D721Med (cell line): Measurements from ENCODE around the gene PBX2.

Experiments used
- DNase-seq: peaks from one replicate; pipeline ENCODE4 v3.0.0; 2011; ENCODE audit warnings: low spot score; ENCODE audit not compliant: insufficient read length
- FAIRE-seq: peaks from 2 replicates; lab custom pipeline; 2011; peaks lifted over from hg19 to GRCh38; lab: Jason Lieb, UNC
- CTCF ChIP-seq: IDR thresholded peaks from 2 replicates; pipeline ENCODE4 v1.5.1; 2012; ENCODE audit warnings: mild to moderate bottlenecking, control low read depth; ENCODE audit not compliant: insufficient read depth; ENCODE audit errors: missing control alignments

Gene PBX2

DNA sequence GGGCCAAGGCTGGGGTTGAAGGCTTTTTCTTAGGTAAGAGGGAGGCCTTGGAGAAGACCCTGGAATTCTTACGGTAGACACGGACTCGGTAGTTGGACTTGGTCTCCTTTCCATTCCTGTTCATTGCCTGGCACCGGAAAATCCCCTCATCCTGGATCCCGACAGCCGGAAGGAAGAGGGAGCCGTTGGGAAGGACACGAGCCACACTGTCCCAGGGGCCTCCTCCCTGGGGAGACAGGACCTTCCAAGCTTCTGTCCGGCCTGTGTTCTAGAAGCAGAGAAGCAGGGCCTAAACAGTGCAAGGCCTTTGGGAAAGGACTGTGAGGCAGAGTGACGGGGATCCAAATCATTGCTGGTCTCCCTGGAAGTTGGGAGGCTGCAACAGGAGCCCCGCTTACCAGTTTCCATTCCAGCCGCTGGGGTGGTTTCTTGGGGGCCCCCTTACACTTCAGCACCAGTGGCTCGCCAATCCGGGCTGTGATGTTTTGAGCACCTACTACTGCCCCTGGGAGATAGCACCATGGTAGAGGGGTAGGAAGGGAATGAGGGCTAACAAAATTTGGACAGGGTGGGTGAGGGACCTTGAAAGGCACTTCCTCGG lies 6.4 kb downstream of the PBX2 start:
- FAIRE-seq (no peak), DNase-seq (no peak)
- TF ChIP-seq CTCF = no peak

DNA sequence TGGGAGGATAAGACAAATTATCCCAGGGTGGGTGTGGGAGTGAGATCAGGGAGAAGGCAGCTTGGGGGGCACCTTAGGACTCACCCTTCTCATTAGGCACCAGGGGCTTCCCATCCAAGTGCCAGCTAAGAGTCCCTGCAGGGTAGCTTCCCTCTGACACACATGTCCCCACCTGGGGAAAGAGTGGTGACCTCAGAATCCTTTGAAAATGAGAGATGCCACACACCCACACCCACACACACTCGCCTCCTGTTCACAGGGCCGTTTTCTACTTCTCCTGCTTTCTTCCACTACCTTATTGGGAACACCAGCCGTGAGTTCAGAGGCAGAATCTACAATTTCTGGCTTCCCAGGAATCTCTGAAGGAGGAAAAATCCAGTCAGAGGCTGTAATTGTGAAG lies 7.0 kb downstream of the PBX2 start:
- no peak for FAIRE-seq
- no peak for DNase-seq
- TF ChIP-seq CTCF = no peak

GRCh38 chr6:32182555-32182981 lies 7.4 kb downstream of the PBX2 start:
- no peak for TF ChIP-seq CTCF
- FAIRE-seq = no peak
- DNase-seq = no peak

DNA sequence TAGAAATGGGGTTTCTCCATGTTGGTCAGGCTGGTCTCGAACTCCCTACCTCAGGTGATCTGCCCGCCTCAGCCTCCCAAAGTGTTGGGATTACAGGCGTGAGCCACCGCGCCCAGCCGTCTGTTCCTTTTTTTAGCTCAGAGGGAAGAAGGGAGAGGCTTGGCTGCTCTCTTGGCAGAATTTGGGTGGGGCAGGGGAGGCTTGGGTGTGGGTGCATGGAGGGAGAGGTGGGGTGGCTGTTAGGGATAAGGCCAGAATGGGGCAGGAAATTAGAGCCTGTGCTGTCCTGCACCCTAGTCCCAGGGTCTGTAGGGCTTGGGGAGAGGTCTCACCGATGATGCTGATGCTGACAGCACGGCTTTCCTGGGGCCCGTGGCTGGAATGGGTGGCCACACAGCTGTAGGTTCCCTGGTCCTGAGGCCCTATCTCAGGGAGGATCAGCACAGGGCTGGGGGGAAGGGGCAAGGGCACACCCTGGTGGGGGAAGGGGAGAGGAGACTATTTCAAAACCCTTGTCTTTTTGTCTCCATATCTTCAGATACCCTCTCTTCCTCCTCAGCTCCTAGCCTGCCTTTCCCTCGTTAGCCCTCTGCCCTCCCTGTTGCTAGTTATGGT lies 8.0 kb downstream of the PBX2 start:
- TF ChIP-seq CTCF = no peak
- no peak for FAIRE-seq
- DNase-seq = no peak

DNA sequence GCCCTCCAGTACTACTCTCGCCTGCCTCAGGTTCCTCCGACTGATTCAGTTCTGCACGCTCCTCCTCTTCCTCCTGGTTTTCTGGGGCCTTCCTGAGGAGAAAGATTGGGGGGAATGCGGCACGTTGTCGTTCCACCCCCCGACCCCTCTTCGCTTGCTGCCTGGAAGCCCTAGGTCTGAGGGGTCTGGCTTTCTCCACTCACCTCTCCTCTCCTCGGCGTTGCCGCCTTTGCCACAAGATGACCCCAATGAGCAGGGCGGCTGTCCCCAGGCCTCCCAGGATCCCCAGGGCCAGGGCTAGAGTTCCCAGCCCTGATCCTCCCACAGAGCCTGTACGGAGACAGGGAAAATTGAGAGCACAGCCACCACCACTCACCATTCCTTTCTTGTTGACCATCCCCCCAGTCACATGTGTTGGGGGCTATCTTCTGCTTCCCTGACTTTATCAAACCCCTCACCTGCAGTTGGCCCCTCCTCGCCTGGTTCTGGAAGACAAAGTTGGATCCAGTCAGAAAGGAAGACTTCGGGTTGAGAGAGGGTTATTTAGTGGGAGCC lies 8.8 kb downstream of the PBX2 start:
- DNase-seq (no peak), FAIRE-seq (no peak)
- no peak for TF ChIP-seq CTCF

DNA sequence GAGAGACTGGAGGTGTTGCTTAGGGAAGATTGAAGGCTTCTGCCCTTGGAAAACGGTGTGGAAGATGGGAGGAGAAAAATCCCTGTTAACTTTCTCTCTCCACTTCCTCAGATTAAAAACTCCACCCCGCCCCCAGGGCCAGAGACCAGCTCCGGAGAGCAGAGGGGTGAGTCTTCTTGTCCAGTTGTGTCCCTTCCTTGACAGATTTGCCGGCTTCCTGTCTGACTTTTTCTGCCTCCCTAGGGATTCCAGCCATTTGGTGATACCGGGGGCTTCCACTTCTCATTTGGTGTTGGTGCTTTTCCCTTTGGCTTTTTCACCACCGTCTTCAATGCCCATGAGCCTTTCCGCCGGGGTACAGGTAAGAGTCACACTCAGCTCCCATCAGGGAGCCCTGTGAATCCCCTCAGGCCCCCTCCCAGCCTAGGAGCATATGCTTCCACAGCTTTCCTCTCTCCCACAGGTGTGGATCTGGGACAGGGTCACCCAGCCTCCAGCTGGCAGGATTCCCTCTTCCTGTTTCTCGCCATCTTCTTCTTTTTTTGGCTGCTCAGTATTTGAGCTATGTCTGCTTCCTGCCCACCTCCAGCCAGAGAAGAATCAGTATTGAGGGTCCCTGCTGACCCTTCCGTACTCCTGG lies 10.1 kb downstream of the PBX2 start:
- FAIRE-seq (no peak), DNase-seq (no peak)
- no peak for TF ChIP-seq CTCF
